Breast epithelium (tissue), 4 donors: Measurements from ENCODE around the gene RNLS. TPM values are rescaled to one million over a fixed set of nuclear protein-coding genes. Genes with fewer than 3 reads are reported as not detected.

Experiments used
- DNase-seq, 2 donors: peaks; one replicate each; pipeline ENCODE4 v3.0.0-alpha.2; 2019; ENCODE audit warnings: low spot score in 2 of 2
- H3K27ac ChIP-seq, 2 donors: fragments of 200-600 bp; sonication (generic) in 1 of 2; one replicate each; pipeline ENCODE4 v1.5.1; 2016 to 2019; ENCODE audit warnings: mild to moderate bottlenecking in 1 of 2
- H3K27me3 ChIP-seq, 2 donors: fragments of 200-600 bp; sonication (generic) in 1 of 2; one replicate each; pipeline versions ENCODE4 v1.5.1 to v1.6.0; 2017 to 2019; ENCODE audit warnings: control low read depth in 1 of 2, mild to moderate bottlenecking in 1 of 2
- H3K36me3 ChIP-seq: fragments of 200-600 bp; one replicate; pipeline ENCODE4 v1.5.1; 2019
- H3K4me1 ChIP-seq, 2 donors: fragments of 200-600 bp; sonication (generic); one replicate each; pipeline ENCODE4 v1.5.1; 2016 to 2019; ENCODE audit warnings: control low read depth in 1 of 2
- H3K4me3 ChIP-seq, 3 donors: fragments of 200-600 bp; sonication (generic); 1 replicate in 2 of 3; 2 replicates in 1 of 3; pipeline ENCODE4 v1.5.1; 2016 to 2019; ENCODE audit warnings: mild to moderate bottlenecking in 3 of 3, moderate library complexity in 2 of 3
- H3K9me3 ChIP-seq, 2 donors: fragments of 200-600 bp; sonication (generic) in 1 of 2; one replicate each; pipeline ENCODE4 v1.5.1; 2016 to 2019; ENCODE audit warnings: control low read depth in 1 of 2
- CTCF ChIP-seq, 3 donors: fragments of 450-650 bp; IDR thresholded peaks; one replicate each; pipeline ENCODE4 v1.5.1; 2016 to 2017; ENCODE audit warnings: antibody characterized with exemption in 3 of 3, mild to moderate bottlenecking in 3 of 3, moderate library complexity in 3 of 3
- POLR2A ChIP-seq: fragments of 450-650 bp; IDR thresholded peaks from one replicate; pipeline ENCODE4 v1.6.1; 2016; ENCODE audit warnings: antibody characterized with exemption, mild to moderate bottlenecking, moderate library complexity
- POLR2AphosphoS5 ChIP-seq, 3 donors: sonication (generic); formaldehyde crosslinking; IDR thresholded peaks; one replicate each; pipeline ENCODE4 v1.6.1; 2017; ENCODE audit warnings: antibody characterized with exemption in 3 of 3
- intact Hi-C: fragments of 100-400 bp; cut with DNase I; formaldehyde crosslinking; loops from one replicate; pipeline ENCODE4 v1.15.1; 2023; ENCODE audit warnings: low total_unique reads
- total RNA-seq, 3 donors: library from RNA; depleted of rRNA; stranded (reverse); fragments of >200 nt; gene quantifications; one replicate each; pipeline ENCODE4 v1.1.0, GENCODE V29; 2016

RNLS gene
- total RNA-seq, 3 donors from 2014 or later = 27.9 to 32.1 (median 29.1) TPM

GRCh38 chr10:88477343-88478085, 105.6 kb downstream of the RNLS start:
- intact Hi-C loops = no loop called here
- peak overlapping the region in 1 of 2 donors; percentile 8 for H3K27ac ChIP-seq
- no peak for TF ChIP-seq POLR2AphosphoS5 (IDR thresholded peaks at IDR 0.05)
- TF ChIP-seq POLR2A = no peak
- no peak for TF ChIP-seq CTCF (IDR thresholded peaks at IDR 0.05)
- H3K4me1 ChIP-seq = peaks cover 0 to 3% of the 10 kb centered on the region in 2 donors
- H3K36me3 ChIP-seq = no peaks in the 10 kb centered on the region
- H3K9me3 ChIP-seq = no peaks in the 10 kb centered on the region
- H3K27me3 ChIP-seq = no peaks in the 10 kb centered on the region
- H3K4me3 ChIP-seq = no peak overlapping the region
- DNase-seq = no peak

- Histone ChIP-seq H3K36me3 (no peaks in the 10 kb centered on the region), H3K27me3 (no peaks in the 10 kb centered on the region), H3K27ac (peak overlapping the region; percentile 62 to 85), H3K9me3 (no peaks in the 10 kb centered on the region), H3K4me3 (no peak overlapping the region), H3K4me1 (peaks cover 0 to 3% of the 10 kb centered on the region in 2 donors)
- TF ChIP-seq POLR2A (no peak), CTCF (IDR thresholded peaks at IDR 0.05) (no peak), POLR2AphosphoS5 (IDR thresholded peaks at IDR 0.05) (no peak)
- peak in 1 of 2 donors; percentile 28 for DNase-seq
- intact Hi-C loops = no loop called here
Observed at GRCh38 chr10:88474884-88475844, 108.0 kb downstream of the RNLS start.

- Histone ChIP-seq H3K9me3 (no peaks in the 10 kb centered on the region), H3K4me3 (no peak overlapping the region), H3K4me1 (peaks cover 0 to 3% of the 10 kb centered on the region in 2 donors), H3K27me3 (no peaks in the 10 kb centered on the region), H3K27ac (peak overlapping the region; percentile 62 to 85), H3K36me3 (no peaks in the 10 kb centered on the region)
- intact Hi-C loops = no loop called here
- no peak for TF ChIP-seq POLR2A
- TF ChIP-seq CTCF (IDR thresholded peaks at IDR 0.05) = peak in 1 of 3 donors; percentile 8
- peak; percentile 50 to 79 for DNase-seq
Observed at GRCh38 chr10:88473989-88474883, 108.9 kb downstream of the RNLS start.

GRCh38 chr10:88472540-88472939, 110.6 kb downstream of the RNLS start:
- no peaks in the 10 kb centered on the region for H3K27me3 ChIP-seq
- H3K9me3 ChIP-seq = no peaks in the 10 kb centered on the region
- intact Hi-C loops = no loop called here
- H3K36me3 ChIP-seq = no peaks in the 10 kb centered on the region
- H3K4me1 ChIP-seq = peaks cover 0 to 3% of the 10 kb centered on the region in 2 donors
- H3K4me3 ChIP-seq = no peak overlapping the region
- H3K27ac ChIP-seq = no peak overlapping the region
- peak in 1 of 2 donors; percentile 20 for DNase-seq
- TF ChIP-seq POLR2AphosphoS5 (IDR thresholded peaks at IDR 0.05) (no peak), CTCF (IDR thresholded peaks at IDR 0.05) (peak in 1 of 3 donors; percentile 35), POLR2A (no peak)
